Skeletal muscle satellite cell (primary cell): ENCODE measurements around the gene GAL3ST1.

ENCODE experiments used
- H3K27me3 ChIP-seq: 2 replicates; pipeline ENCODE4 v1.7.0; 2013; ENCODE audit warnings: low read length; ENCODE audit not compliant: control insufficient read depth, insufficient read depth
- H3K36me3 ChIP-seq: 2 replicates; pipeline ENCODE4 v1.7.0; 2013; ENCODE audit warnings: mild to moderate bottlenecking, control low read depth, low read length; ENCODE audit not compliant: insufficient read depth
- H3K4me1 ChIP-seq: 2 replicates; pipeline ENCODE4 v1.7.0; 2013; ENCODE audit warnings: low read length; ENCODE audit not compliant: control insufficient read depth, insufficient read depth
- H3K4me2 ChIP-seq: 2 replicates; pipeline ENCODE4 v1.7.0; 2013; ENCODE audit warnings: mild to moderate bottlenecking, low read length
- H3K4me3 ChIP-seq: 2 replicates; pipeline ENCODE4 v1.7.0; 2013; ENCODE audit warnings: low read length
- H3K9ac ChIP-seq: 2 replicates; pipeline ENCODE4 v1.7.0; 2013; ENCODE audit warnings: mild to moderate bottlenecking, low read depth, low read length, moderate library complexity
- H3K9me3 ChIP-seq: replicated peaks from 2 replicates; pipeline ENCODE4 v1.7.0; 2013; ENCODE audit warnings: mild to moderate bottlenecking, control low read depth, low read length

The GAL3ST1 gene

DNA sequence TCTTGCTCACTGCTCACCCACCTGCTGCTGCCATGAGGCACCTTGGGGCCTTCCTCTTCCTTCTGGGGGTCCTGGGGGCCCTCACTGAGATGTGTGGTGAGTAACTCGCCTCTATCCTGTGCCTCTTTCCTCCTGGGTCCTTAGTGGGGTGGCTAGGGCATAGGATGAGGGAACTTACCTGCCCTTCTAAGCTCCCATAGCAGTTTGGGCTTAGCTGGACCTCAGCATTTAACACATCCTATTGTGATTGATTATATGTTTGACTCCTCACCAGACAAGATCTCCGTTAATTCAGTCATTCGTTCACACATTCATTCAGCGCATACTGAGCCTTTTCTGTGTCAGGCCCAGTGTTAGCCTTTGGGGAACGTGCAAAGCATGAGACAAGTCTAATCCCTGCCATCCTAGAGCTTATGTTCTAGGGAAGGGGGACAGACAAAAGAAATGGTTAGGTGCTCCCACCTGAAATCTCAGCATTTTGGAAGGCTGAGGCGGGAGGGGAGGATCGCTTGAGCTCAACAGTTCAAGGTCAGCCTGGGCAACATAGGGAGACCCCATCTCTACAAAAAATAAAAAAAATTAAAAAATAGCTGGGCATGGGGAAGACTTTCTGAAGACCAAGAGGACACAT, 33.0 kb upstream of the GAL3ST1 start:
- Histone ChIP-seq H3K4me2 (peak overlapping the region; percentile 89), H3K27me3 (no peaks in the 10 kb centered on the region), H3K9me3 (no peaks in the 10 kb centered on the region), H3K36me3 (no peaks in the 10 kb centered on the region), H3K9ac (peak overlapping the region; percentile 57), H3K4me3 (peak overlapping the region; percentile 73), H3K4me1 (peaks cover 40% of the 10 kb centered on the region)

DNA sequence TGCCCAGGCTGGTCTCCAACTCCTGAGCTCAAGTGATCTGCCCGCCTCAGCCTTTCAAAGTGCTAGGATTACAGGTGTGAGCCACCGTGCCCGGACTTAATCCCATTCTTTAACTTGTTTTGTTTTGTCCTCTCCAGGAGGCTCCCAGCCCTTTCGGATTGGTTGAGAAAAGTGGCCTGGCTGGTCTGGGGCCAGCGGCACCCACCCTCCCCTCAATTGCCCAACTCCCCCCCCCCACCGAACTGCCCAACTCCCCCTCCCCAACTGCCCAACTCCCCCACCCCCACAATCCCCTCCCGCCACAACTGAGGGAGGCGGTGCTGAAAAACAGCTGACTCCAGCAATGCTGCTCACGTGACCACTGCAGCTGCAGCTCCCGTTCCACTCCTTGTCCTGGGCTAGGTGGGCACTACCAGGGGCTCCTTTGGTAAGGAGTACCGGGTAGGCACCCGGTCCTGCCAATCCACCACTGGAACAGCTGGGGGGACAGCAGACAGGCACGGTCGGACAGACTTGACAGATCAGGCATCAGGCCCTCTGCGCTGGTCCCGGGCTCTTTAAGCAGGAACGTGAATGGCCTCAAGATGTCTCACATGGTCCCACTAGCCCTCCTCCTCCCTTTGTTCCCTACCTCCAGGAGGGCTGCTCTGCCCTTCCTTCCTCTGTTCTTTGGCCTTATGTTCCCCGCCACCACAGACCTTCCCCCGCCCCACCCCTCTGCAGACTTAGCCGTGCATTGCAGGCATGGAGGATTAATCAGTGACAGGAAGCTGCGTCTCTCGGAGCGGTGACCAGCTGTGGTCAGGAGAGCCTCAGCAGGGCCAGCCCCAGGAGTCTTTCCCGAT, 32.2 kb upstream of the GAL3ST1 start, which contains the start of gene TCN2:
Gene TCN2, plus strand, starts transcription at position 720 of the 845 bp plus-strand sequence. CDS start 158 bp downstream, outside the sequence.
- peak within 1 kb of the TSS; percentile 89 for H3K4me2 ChIP-seq
- peak within 1 kb of the TSS; percentile 73 for H3K4me3 ChIP-seq
- H3K27me3 ChIP-seq: no peaks in the 10 kb centered on the region
- H3K9me3 ChIP-seq: no peaks in the 10 kb centered on the region
- peak within 1 kb of the TSS; percentile 59 for H3K9ac ChIP-seq
- H3K36me3 ChIP-seq: no peaks in the 10 kb centered on the region
- H3K4me1 ChIP-seq: peaks cover 40% of the 10 kb centered on the region

DNA sequence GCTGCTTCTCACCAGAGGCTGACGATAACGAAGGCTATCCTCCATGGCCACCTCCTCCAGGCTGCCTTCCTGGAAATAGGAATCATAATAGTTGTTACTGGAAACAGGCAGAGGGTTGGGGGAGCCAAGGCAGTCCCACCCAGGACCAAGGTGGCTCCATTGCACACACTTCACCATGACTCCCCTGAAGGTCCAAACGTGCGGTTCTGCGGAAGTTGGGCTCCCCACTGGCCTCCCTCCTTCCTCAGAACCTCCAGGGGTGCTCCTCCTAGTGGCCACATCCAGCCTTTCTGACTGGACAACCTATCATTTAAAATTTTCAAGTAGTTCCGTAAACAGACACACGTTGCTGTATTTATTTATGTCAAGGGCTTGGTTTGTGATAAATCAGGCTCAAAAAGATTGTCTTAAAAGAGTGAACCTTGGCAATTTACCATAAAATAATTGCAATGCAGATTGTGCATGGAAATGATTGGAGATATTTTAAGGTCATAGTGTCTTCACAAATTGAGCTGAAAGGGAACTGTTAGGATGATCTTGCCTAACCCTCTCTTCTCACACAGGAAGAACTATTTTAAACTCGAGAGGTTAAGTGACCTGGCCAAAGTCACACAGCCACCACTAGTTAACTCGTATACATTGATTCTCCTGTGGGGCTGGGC, 31.1 kb upstream of the GAL3ST1 start:
- peak overlapping the region; percentile 89 for H3K4me2 ChIP-seq
- no peaks in the 10 kb centered on the region for H3K36me3 ChIP-seq
- H3K4me3 ChIP-seq: peak overlapping the region; percentile 63
- no peaks in the 10 kb centered on the region for H3K27me3 ChIP-seq
- no peaks in the 10 kb centered on the region for H3K9me3 ChIP-seq
- peak overlapping the region; percentile 59 for H3K9ac ChIP-seq
- peaks cover 40% of the 10 kb centered on the region for H3K4me1 ChIP-seq

DNA sequence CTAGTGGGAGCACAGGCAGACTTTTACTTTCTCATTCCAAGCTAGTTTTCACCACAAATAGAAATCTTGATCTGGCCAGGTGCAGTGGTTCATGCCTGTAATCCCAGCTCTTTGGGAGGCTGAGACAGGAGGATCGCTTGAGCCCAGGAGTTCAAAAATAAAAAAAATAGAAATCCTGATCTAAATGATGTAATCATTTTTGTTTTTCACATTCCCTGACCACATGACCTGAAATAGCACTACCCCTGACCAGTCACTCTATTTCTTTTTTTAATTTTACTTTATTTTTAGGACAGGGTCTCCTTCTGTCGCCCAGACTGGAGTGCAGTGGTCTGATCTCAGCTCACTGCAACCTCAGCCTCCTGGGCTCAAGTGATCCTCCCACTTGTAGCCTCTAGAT, 30.3 kb upstream of the GAL3ST1 start:
- Histone ChIP-seq H3K27me3 (no peaks in the 10 kb centered on the region), H3K9me3 (no peaks in the 10 kb centered on the region), H3K4me1 (peaks cover 38% of the 10 kb centered on the region), H3K9ac (no peak overlapping the region), H3K36me3 (no peaks in the 10 kb centered on the region), H3K4me2 (no peak overlapping the region), H3K4me3 (no peak overlapping the region)

DNA sequence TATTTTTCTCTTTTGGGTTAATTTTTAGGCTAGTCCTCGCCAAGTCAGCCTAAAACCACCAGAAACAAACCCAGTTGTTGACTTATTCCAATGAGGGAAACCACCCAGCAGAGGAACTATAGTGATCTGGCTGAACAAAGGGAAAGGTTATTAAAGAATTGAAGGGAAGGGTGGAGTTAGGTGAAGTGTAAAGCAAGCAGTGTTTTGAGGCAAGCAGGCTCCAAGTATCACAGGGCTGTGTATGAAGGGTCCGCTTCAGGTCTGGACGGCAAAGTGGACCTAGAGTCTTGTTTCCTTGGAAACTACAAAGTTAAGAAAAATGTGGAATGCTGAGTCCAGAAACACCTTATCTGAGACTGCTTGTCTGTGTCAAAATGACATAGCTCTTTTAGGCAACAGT, 29.3 kb upstream of the GAL3ST1 start:
- H3K4me3 ChIP-seq: no peak overlapping the region
- H3K9ac ChIP-seq: no peak overlapping the region
- no peaks in the 10 kb centered on the region for H3K27me3 ChIP-seq
- peaks cover 29% of the 10 kb centered on the region for H3K4me1 ChIP-seq
- H3K9me3 ChIP-seq: no peaks in the 10 kb centered on the region
- no peak overlapping the region for H3K4me2 ChIP-seq
- H3K36me3 ChIP-seq: no peaks in the 10 kb centered on the region

DNA sequence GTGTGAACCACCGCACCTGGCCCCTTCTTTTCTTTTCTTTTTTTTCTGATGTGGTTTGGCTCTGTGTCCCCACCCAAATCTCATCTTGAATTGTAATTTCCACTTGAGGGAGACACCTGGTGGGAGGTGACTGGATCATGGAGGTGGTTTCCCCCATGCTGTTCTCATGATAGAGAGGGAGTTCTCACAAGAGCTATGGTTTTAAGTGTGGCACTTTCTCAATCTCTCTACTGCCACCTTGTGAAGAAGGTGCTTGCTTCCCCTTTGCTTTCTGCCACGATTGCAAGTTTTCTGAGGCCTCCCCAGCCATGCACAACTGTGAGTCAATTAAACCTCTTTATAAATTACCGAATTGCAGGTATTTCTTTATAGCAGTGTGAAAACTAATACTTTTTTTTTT, 27.6 kb upstream of the GAL3ST1 start:
- no peak overlapping the region for H3K9ac ChIP-seq
- H3K4me2 ChIP-seq: no peak overlapping the region
- H3K4me1 ChIP-seq: peaks cover 12% of the 10 kb centered on the region
- no peaks in the 10 kb centered on the region for H3K9me3 ChIP-seq
- no peaks in the 10 kb centered on the region for H3K27me3 ChIP-seq
- H3K36me3 ChIP-seq: no peaks in the 10 kb centered on the region
- H3K4me3 ChIP-seq: no peak overlapping the region

DNA sequence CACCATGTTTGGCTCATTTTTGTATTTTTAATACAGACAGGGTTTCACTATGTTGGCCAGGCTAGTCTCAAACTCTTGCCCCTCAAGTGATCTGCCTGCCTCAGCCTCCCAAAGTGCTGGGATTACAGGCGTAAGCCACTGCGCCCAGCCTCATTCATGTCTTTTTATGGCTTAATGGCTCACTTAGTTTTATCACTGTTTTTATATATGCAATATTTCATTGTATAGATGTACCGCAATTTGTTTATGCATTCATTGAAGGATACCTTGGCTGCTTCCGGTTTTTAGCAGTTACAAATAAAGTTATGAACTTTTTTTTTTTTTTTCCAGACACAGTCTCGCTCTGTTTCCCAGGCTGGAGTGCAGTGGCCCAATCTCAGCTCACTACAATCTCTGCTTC, 27.0 kb upstream of the GAL3ST1 start:
- H3K4me1 ChIP-seq: peaks cover 8% of the 10 kb centered on the region
- no peak overlapping the region for H3K4me3 ChIP-seq
- H3K27me3 ChIP-seq: no peaks in the 10 kb centered on the region
- no peaks in the 10 kb centered on the region for H3K9me3 ChIP-seq
- H3K36me3 ChIP-seq: no peaks in the 10 kb centered on the region
- no peak overlapping the region for H3K4me2 ChIP-seq
- H3K9ac ChIP-seq: no peak overlapping the region

DNA sequence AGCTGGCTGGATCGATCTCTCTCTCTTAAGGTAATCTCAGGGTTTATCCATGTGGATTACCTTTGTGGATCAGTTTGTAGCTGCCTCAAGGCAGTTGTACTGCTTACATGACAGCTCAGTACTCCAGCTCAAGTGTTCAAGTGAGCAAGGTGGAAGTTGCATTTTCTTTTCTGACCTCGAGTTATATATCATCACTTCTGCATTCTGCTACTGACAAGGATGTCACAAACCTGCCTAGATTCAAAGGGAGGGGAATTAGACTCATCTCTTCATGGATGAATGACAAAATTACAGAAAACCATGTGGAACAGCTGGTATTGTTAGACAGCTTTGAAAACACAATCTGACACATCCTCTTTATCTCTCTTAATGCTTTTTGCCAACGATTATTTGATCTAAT, 26.5 kb upstream of the GAL3ST1 start:
- Histone ChIP-seq H3K9ac (no peak overlapping the region), H3K4me2 (no peak overlapping the region), H3K4me3 (no peak overlapping the region), H3K27me3 (no peaks in the 10 kb centered on the region), H3K36me3 (no peaks in the 10 kb centered on the region), H3K4me1 (peaks cover 3% of the 10 kb centered on the region), H3K9me3 (no peaks in the 10 kb centered on the region)

DNA sequence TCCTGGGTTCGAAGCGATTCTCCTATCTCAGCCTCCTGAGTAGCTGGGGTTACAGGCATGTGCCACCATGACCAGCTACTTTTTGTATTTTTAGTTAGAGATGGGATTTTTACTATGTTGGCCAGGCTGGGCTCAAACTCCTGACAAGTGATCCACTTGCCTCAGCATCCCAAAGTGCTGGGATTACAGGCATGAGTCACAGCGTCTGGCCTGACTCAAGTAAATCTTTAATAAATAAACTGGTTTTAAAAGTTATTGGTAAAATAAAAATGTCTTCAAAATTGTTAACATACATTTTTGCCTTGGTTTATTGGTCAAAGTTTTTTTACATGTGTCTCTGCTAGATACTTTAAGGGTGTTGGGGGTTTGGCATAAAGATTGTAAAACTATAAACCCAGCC, 24.5 kb upstream of the GAL3ST1 start:
- Histone ChIP-seq H3K4me2 (no peak overlapping the region), H3K4me1 (no peaks in the 10 kb centered on the region), H3K9ac (no peak overlapping the region), H3K9me3 (no peaks in the 10 kb centered on the region), H3K4me3 (no peak overlapping the region), H3K36me3 (no peaks in the 10 kb centered on the region), H3K27me3 (no peaks in the 10 kb centered on the region)

DNA sequence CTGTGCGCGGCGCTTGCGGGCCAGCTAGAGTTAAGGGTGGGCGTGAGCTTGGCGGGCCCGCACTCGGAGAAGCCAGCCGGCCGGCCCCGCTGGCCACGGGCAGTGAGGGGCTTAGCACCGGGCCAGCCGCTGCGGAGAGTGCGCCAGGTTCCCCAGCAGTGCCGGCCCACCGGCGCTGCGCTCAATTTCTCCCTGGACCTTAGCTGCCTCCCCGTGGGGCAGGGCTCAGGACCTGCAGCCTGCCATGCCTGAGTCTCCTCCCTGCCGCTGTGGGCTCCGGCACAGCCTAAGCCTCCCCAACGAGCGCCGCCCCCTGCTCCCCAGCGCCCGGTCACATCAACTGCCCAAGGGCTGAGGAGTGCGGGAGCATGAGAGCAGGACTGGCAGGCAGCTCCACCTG, 22.4 kb upstream of the GAL3ST1 start:
- no peak overlapping the region for H3K4me3 ChIP-seq
- no peak overlapping the region for H3K4me2 ChIP-seq
- H3K27me3 ChIP-seq: peaks cover 7% of the 10 kb centered on the region
- no peaks in the 10 kb centered on the region for H3K9me3 ChIP-seq
- H3K9ac ChIP-seq: no peak overlapping the region
- no peaks in the 10 kb centered on the region for H3K4me1 ChIP-seq
- H3K36me3 ChIP-seq: no peaks in the 10 kb centered on the region

DNA sequence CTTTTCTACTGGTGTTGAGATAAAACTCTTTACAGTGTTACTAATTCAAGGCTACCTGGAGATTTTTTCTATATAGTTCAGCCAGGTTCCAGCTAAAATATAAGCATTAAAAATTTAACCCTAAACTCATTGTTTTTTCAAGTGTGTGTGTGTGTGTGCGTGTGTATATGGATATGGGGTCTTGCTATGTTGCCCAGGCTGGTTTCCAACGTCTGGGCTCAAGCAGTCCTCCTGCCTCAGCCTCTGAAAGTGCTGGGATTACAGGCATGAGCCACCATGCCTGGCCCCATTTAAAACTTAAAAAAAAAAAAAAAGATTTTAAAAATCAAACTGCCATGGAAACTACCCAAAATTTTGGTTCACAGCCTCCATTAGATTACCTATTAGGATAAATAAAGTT, 21.7 kb upstream of the GAL3ST1 start:
- Histone ChIP-seq H3K9me3 (no peaks in the 10 kb centered on the region), H3K27me3 (peaks cover 7% of the 10 kb centered on the region), H3K4me3 (no peak overlapping the region), H3K4me2 (no peak overlapping the region), H3K9ac (no peak overlapping the region), H3K36me3 (no peaks in the 10 kb centered on the region), H3K4me1 (no peaks in the 10 kb centered on the region)
